ENCODE results near the gene SCN1A.
A peak's percentile ranks its signal among the peaks of the same experiment; 100 is the strongest.

SCN1A gene

GRCh38 chr2:166135152-166135848 is 7.5 kb upstream of the SCN1A start:
- TF ChIP-seq CTCF (conservative IDR thresholded peaks at IDR 0.05), result no peak
- H3K27ac ChIP-seq, result no peak overlapping the region

- TF ChIP-seq CTCF (conservative IDR thresholded peaks at IDR 0.05), result no peak
- no peak overlapping the region for H3K27ac ChIP-seq
These were observed 6.7 kb upstream of the SCN1A start for GRCh38 chr2:166134252-166135151.

DNA sequence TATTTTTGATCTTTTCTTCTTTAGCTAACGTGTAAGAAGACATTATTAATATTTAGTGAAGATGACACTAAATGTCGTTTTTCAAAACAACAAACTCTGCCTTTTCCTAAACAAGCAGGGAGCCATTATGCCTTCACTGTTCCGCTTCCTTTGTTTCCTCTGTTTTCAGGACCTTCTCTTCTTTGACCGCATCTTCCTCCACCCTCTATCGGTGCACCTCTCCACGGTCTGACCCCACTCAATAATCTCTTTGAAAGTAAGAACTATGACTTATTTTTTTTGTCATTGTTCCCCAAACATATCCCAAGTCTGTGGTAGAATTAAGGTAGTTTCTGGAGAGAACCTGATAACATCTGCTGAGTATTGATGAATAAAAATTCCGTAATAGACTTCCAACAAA is 5.8 kb upstream of the SCN1A start:
- TF ChIP-seq CTCF (conservative IDR thresholded peaks at IDR 0.05), result no peak

GRCh38 chr2:166128156-166128505 is 311 bp upstream of the SCN1A start:
- TF ChIP-seq CTCF (conservative IDR thresholded peaks at IDR 0.05), result peak; percentile 65
- no peak overlapping the region for H3K27ac ChIP-seq

More for the DNA sequence above, 5.8 kb upstream of the SCN1A start:
- H3K27ac ChIP-seq, result no peak overlapping the region

DNA sequence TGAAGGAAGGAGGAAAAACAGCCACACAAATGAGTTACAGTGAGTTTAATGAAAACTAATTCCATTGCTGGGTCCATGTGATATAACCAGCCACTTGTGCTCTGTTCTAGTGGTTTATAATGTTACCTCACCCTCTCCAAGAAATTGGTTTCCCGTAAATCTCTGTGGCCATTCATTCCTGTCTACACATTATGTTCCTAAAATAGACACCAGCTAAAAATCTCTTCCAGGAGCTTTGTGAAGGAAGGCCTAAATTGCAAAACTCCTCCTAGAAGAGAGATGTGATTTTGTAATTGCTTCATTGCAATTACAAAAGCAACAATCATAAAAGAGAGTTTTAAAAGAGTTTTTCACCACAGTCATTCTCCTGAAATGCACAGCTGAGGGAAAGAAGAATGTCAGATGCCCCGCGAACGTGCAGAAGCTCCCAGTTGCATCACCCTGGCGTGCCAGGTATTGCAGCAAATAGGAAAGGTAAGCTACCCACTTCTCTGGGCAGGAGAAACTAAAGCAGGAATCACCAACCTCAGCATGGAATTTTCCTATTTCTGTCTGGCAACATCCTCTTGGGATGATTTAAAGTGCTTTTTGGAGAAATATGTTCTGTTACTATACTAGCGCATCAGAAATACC is 1.7 kb downstream of the SCN1A start:
- no peak for TF ChIP-seq CTCF (conservative IDR thresholded peaks at IDR 0.05)

DNA sequence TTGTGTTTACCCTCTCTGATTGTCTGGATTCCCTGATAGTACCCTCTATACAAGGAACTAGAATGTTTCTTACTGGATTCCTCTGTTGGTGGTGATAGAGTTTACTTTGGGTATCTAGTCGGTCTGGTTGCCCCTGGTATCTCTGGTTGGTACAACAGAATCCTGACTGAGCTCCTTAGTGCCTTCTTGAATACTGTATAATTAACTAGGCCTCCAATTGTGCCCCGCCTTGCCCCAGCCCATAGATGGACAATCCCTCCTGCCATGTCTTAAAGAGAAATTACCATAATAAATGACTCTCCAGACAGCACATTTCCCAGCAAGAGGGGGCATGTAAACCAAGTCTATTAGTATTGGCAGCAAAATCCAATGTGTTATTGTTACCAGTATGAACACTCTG is 2.3 kb downstream of the SCN1A start:
- no peak for TF ChIP-seq CTCF (conservative IDR thresholded peaks at IDR 0.05)
- H3K27ac ChIP-seq, result no peak overlapping the region

More for the DNA sequence above, 1.7 kb downstream of the SCN1A start:
- no peak overlapping the region for H3K27ac ChIP-seq

- H3K27ac ChIP-seq, result no peak overlapping the region
- TF ChIP-seq CTCF (conservative IDR thresholded peaks at IDR 0.05), result no peak
These were observed 9.6 kb downstream of the SCN1A start for GRCh38 chr2:166118180-166118579.
